ENCODE measurements around the gene FBXL16. TPM values are rescaled to one million over a fixed set of nuclear protein-coding genes. Genes with fewer than 3 reads are reported as not detected.

Gene FBXL16
- total RNA-seq, 4 donors from 2014 or later: 0.42 to 1.2 (median 0.51) TPM

- DNase-seq (ENCODE audit: extremely low spot score): no peak
- intact Hi-C loops (cut with DNase I): no loop called here
- no peaks in the 10 kb centered on the region for H3K27me3 ChIP-seq
- H3K4me3 ChIP-seq: no peak overlapping the region
- peaks cover 0 to 5% (median 4%) of the 10 kb centered on the region in 4 donors for H3K36me3 ChIP-seq
- peaks cover 49 to 88% (median 73%) of the 10 kb centered on the region in 4 donors for H3K4me1 ChIP-seq
- WGBS: 88% methylated on average over 12 of the region's 12 CpGs
- TF ChIP-seq EP300 (IDR thresholded peaks at IDR 0.05) (no peak), POLR2A (IDR thresholded peaks at IDR 0.05; ENCODE audit: low read depth) (no peak), POLR2AphosphoS5 (IDR thresholded peaks at IDR 0.05) (no peak), CTCF (IDR thresholded peaks at IDR 0.05) (no peak)
- no peaks in the 10 kb centered on the region for H3K9me3 ChIP-seq
- no peak overlapping the region for H3K27ac ChIP-seq (replicated peaks in 1 of 4)
These were observed 61.0 kb downstream of the FBXL16 start for GRCh38 chr16:644556-644955.

GRCh38 chr16:643050-643368 lies 62.6 kb downstream of the FBXL16 start:
- no peaks in the 10 kb centered on the region for H3K9me3 ChIP-seq
- H3K4me1 ChIP-seq: peaks cover 42 to 86% (median 68%) of the 10 kb centered on the region in 4 donors
- peaks cover 0 to 5% (median 4%) of the 10 kb centered on the region in 4 donors for H3K36me3 ChIP-seq
- intact Hi-C loops (cut with DNase I): no loop called here
- no peaks in the 10 kb centered on the region for H3K27me3 ChIP-seq
- TF ChIP-seq POLR2AphosphoS5 (IDR thresholded peaks at IDR 0.05): no peak
- TF ChIP-seq POLR2A (IDR thresholded peaks at IDR 0.05; ENCODE audit: low read depth): no peak
- TF ChIP-seq CTCF (IDR thresholded peaks at IDR 0.05): no peak
- H3K27ac ChIP-seq (replicated peaks in 1 of 4): peak overlapping the region; percentile 80 to 94 (median 92)
- WGBS: 89% methylated on average over 8 of the region's 13 CpGs
- H3K4me3 ChIP-seq: peak overlapping the region; percentile 91 to 97 (median 94)
- DNase-seq (ENCODE audit: extremely low spot score): no peak

Other genes starting within 250 kb of the FBXL16 start
- gene CAPN15, start 178.1 kb downstream of the FBXL16 start, total RNA-seq: 10 to 100 TPM; 24.9 to 44.7 (median 43.3) TPM
- not detected for gene PRR35, start 145.4 kb downstream of the FBXL16 start, total RNA-seq
- gene NHLRC4, start 138.8 kb downstream of the FBXL16 start, total RNA-seq: 1 to 10 TPM; 1.2 to 2.6 (median 1.9) TPM
- 10 to 100 TPM; 36.1 to 46.4 (median 40.7) TPM for gene PIGQ, start 135.8 kb downstream of the FBXL16 start, total RNA-seq
- 10 to 100 TPM; 20.8 to 25.3 (median 23.0) TPM for gene RAB40C, start 115.7 kb downstream of the FBXL16 start, total RNA-seq
- under 1 TPM; 0.33 to 0.80 (median 0.43) TPM for gene WFIKKN1, start 74.8 kb downstream of the FBXL16 start, total RNA-seq
- gene METTL26, start 69.5 kb downstream of the FBXL16 start, total RNA-seq: 100 to 1,000 TPM; 129 to 166 (median 142) TPM
- 10 to 100 TPM; 50.7 to 65.4 (median 59.1) TPM for gene MCRIP2, start 64.0 kb downstream of the FBXL16 start, total RNA-seq
- gene WDR90, start 56.4 kb downstream of the FBXL16 start, total RNA-seq: 10 to 100 TPM in 3 of 4 donors, 1 to 10 TPM in 1; 8.2 to 22.7 (median 16.5) TPM
- gene RHOT2, start 37.7 kb downstream of the FBXL16 start, total RNA-seq: 10 to 100 TPM; 34.5 to 67.5 (median 58.6) TPM
- gene RHBDL1, start 30.1 kb downstream of the FBXL16 start, total RNA-seq: 1 to 10 TPM in 1 of 4 donors, under 1 TPM in 3; 0.17 to 2.0 (median 0.66) TPM
- 100 to 1,000 TPM; 155 to 215 (median 178) TPM for gene STUB1, start 25.4 kb downstream of the FBXL16 start, total RNA-seq
- gene JMJD8, start 21.5 kb downstream of the FBXL16 start, total RNA-seq: 100 to 1,000 TPM in 1 of 4 donors, 10 to 100 TPM in 3; 73.2 to 114 (median 88.1) TPM
- gene WDR24, start 15.4 kb downstream of the FBXL16 start, total RNA-seq: 10 to 100 TPM in 2 of 4 donors, 1 to 10 TPM in 2; 7.0 to 14.9 (median 11.1) TPM
- gene METRN, start 9.3 kb upstream of the FBXL16 start, total RNA-seq: 100 to 1,000 TPM in 1 of 4 donors, 10 to 100 TPM in 3; 56.5 to 143 (median 78.0) TPM
- 10 to 100 TPM; 26.5 to 48.6 (median 40.3) TPM for gene ANTKMT, start 15.3 kb upstream of the FBXL16 start, total RNA-seq
- 1 to 10 TPM in 1 of 4 donors, under 1 TPM in 3; 0.33 to 2.5 (median 0.61) TPM for gene CCDC78, start 20.6 kb upstream of the FBXL16 start, total RNA-seq
- 1 to 10 TPM; 1.7 to 5.6 (median 4.5) TPM for gene HAGHL, start 21.3 kb upstream of the FBXL16 start, total RNA-seq
- 10 to 100 TPM; 19.4 to 33.3 (median 30.2) TPM for gene CIAO3, start 35.2 kb upstream of the FBXL16 start, total RNA-seq
- under 1 TPM in 1 of 4 donors, not detected in 3; 0.39 TPM for gene MSLN, start 54.9 kb upstream of the FBXL16 start, total RNA-seq
- gene RPUSD1, start 82.6 kb upstream of the FBXL16 start, total RNA-seq: 10 to 100 TPM; 10.4 to 29.1 (median 20.4) TPM
- gene CHTF18, start 82.8 kb upstream of the FBXL16 start, total RNA-seq: 1 to 10 TPM; 2.0 to 8.8 (median 3.4) TPM
- gene GNG13, start 94.9 kb upstream of the FBXL16 start, total RNA-seq: not detected